Muscle of arm (tissue), 14 donors: ENCODE data around the gene EEPD1. TPM values are rescaled to one million over a fixed set of nuclear protein-coding genes. Genes with fewer than 3 reads are reported as not detected.
A peak's percentile ranks its signal among the peaks of the same experiment; 100 is the strongest.
"Not testable (repeated sequence)": the region's sequence is repeated elsewhere in the genome, so short reads cannot be mapped to it uniquely, and the experiment has no call there.

Experiments used
- DNase-seq: peaks from one replicate; pipeline ENCODE4 v3.0.0-alpha.2; 2013
- long read RNA-seq, 11 donors: transcript quantifications; one replicate each; lab custom pipeline, GENCODE V29; 2026
- polyA plus RNA-seq, 12 donors: library from polyadenylated mRNA; unstranded; fragments of 120-200 nt; gene quantifications; one replicate each; pipeline ENCODE4 v1.2.1, GENCODE V29; 2013; ENCODE audit not compliant: insufficient read length in 12 of 12

Gene EEPD1
- 10 to 100 TPM in 7 of 12 donors, 1 to 10 TPM in 4, not detected in 1; 5.2 to 21.0 (median 12.1) TPM for polyA plus RNA-seq
- long read RNA-seq, donor 1, full-length matches to known transcripts = 2 of 2 reads
- long read RNA-seq, donor 1, partial matches to known transcripts = 0 of 2 reads
- long read RNA-seq, donor 1, other reads (novel, unspliced or antisense) = 0 of 2 reads
- long read RNA-seq, donor 2, full-length matches to known transcripts = 3 of 3 reads
- long read RNA-seq, donor 2, partial matches to known transcripts = 0 of 3 reads
- long read RNA-seq, donor 2, other reads (novel, unspliced or antisense) = 0 of 3 reads
- long read RNA-seq, donor 3, full-length matches to known transcripts = 3 of 3 reads
- long read RNA-seq, donor 3, partial matches to known transcripts = 0 of 3 reads
- long read RNA-seq, donor 3, other reads (novel, unspliced or antisense) = 0 of 3 reads
- long read RNA-seq, donor 4, full-length matches to known transcripts = 3 of 3 reads
- long read RNA-seq, donor 4, partial matches to known transcripts = 0 of 3 reads
- long read RNA-seq, donor 4, other reads (novel, unspliced or antisense) = 0 of 3 reads
- long read RNA-seq, donor 5, full-length matches to known transcripts = 3 of 3 reads
- long read RNA-seq, donor 5, partial matches to known transcripts = 0 of 3 reads
- long read RNA-seq, donor 5, other reads (novel, unspliced or antisense) = 0 of 3 reads
- long read RNA-seq, donor 6, partial matches to known transcripts = 0 of 2 reads
- long read RNA-seq, donor 6, other reads (novel, unspliced or antisense) = 0 of 2 reads
- long read RNA-seq, donor 7, full-length matches to known transcripts = 2 of 2 reads
- long read RNA-seq, donor 7, partial matches to known transcripts = 0 of 2 reads
- long read RNA-seq, donor 7, other reads (novel, unspliced or antisense) = 0 of 2 reads
- long read RNA-seq, donor 8, full-length matches to known transcripts = 2 of 7 reads
- long read RNA-seq, donor 8, partial matches to known transcripts = 5 of 7 reads
- long read RNA-seq, donor 8, other reads (novel, unspliced or antisense) = 0 of 7 reads
- long read RNA-seq, donor 9, full-length matches to known transcripts = 4 of 4 reads
- long read RNA-seq, donor 9, partial matches to known transcripts = 0 of 4 reads
- long read RNA-seq, donor 9, other reads (novel, unspliced or antisense) = 0 of 4 reads
- long read RNA-seq, donor 10, full-length matches to known transcripts = 5 of 5 reads
- long read RNA-seq, donor 10, partial matches to known transcripts = 0 of 5 reads
- long read RNA-seq, donor 10, other reads (novel, unspliced or antisense) = 0 of 5 reads
- long read RNA-seq, donor 11 = 0 reads

DNA sequence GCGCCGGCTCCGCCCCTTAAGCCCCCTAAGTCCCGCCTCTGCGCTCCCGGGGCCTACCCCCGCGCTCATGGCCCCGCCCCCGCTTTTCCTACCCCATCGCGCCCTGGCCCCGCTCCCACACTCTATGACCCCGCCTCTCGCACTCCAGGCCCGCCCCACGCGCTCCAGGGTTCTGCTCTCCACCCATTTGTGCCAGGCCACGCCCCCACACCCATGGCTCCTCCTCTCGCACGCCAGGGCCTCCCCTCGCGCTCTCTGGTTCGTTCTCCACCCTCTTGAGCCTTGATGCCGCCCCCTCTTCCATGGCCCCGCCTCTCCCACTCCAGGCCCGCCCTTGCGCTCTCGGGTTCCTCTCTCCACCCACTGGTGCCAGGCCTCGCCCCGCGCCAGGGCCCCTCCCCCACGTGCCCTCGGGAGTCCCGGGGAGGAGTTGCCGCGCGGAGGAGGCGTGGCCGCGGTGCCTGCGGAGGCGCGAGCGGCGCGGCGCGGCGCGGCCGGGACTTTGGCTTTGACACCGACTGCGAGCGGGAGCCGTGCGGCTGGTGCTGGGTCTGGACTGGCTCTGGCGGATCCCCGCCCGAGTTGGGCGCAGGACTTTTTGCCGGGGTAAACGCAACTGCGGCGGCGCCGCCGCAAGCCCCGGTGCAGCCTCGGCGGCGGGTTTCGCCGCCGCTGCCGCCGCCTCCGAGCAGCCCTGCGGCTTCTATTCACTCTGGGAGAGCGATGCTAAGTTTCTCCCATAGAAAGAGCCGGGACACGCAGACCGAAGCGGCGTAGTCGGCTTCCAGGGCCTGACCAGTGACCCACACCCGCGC, at the start of gene EEPD1:
Gene EEPD1, plus strand, starts transcription at position 499 of the 815 bp plus-strand sequence. CDS start 1,071 bp downstream, outside the sequence.
- peak; percentile 99 for DNase-seq

DNA sequence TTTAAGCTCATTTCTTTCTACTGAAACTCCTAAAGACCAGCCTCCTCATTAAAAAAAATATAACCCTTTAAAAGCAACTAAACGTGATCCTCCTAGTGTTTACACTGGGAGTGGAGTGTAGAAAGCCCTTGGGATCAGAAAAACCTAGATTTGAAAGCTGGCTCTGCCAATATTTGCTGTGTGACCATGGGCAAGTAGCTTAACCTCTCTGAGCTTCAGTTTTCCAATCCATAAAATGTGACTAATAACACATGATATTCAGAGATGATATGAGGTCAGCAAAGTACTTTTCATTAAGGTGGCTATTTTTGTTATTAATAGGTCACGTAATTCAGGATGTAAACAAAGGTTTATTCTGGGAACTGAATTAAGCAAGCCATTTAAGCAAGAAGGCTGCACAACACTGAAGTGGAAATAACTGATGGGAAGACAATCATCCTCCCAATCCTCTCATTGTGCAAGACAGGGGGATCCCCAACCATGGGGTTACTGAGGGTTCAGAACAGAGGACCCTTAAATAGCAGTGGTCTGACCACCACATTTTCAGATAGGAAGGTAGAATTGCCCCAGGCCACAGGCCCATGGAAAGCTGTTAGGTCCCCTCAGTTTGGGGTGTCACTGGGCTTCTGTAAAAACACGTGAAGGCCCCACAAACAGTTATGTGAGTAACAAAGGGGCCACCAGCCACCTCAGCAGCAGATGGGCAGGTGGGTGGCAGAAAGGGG, 49.1 kb upstream of the EEPD1 start:
- no peak for DNase-seq

DNA sequence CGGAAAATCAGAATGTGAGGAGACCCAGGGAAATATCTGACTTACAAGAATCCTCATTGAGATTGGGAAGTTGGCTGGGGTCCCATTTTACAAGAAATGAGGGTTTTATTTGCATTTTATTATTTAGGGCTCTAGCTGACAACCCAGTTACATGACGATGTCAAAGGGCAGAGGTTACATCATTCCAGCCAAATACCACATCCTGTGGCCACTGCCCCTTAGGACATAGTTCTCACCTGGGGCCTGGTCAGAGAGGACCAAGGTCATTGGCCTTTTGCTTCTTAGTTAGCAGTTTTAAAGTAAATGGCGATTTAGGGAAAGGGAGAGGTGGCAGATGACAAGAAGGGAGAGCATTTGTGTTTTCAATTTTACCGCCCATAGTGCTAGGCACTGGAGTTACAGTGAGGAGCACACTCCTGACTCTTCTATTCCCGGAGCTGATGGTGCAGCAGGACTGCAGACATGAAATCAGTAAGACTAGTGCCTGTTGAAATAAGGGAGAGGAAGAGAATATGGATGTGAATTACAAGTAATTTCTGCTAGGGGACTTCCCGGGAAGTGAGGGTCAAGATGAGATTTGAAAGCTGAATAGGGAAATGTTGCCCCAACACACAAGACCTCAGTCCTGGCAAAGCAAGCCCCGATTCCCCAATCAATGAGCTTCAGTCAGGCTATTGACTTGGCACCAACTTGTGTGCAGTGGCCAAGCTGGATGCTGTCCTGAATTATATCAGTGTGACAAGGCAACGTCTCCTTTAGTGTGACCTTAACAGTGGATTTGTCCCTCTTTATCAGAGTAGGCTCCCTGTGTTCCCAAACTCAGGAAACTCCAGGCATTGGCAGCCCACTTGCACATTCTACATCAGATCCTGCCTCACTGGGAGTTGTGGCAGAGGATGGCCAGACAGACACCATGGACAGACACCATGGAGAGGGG, 45.8 kb upstream of the EEPD1 start:
- not testable (repeated sequence) for DNase-seq

GRCh38 chr7:36107926-36108631, 45.0 kb upstream of the EEPD1 start:
- no peak for DNase-seq

DNA sequence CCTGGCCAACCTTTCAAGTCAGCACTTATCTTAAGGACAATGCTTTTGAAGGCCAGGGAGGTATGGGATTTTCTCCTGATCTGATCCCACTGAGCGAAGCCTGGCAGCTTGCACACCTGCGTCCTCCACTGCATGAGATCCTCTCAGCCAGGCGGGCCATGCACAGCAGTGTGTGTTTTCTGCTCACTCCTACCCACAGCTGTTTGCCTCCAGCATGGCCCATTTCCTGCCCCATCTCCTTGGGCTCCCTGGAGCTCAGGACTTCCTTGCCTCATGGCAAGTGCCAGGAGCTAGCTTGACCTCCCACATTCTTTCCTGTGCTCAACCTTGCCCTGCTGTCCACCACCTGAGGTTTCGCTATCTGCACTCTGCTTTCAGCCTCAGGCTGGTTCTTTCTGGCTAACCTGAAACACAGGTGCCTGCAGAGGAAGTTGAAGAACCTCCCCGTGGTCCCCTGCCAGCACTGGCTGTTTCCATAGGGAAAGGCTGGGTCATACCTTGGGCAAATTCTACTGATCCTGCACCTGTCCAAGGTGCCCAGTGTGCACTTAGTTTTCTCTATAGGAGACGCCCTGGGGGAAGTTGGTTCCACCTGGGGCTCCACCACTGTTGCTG, 43.9 kb upstream of the EEPD1 start:
- no peak for DNase-seq

- no peak for DNase-seq
These were observed 42.5 kb upstream of the EEPD1 start for GRCh38 chr7:36110584-36110983.

GRCh38 chr7:36112969-36113368, 40.1 kb upstream of the EEPD1 start:
- DNase-seq = no peak

DNA sequence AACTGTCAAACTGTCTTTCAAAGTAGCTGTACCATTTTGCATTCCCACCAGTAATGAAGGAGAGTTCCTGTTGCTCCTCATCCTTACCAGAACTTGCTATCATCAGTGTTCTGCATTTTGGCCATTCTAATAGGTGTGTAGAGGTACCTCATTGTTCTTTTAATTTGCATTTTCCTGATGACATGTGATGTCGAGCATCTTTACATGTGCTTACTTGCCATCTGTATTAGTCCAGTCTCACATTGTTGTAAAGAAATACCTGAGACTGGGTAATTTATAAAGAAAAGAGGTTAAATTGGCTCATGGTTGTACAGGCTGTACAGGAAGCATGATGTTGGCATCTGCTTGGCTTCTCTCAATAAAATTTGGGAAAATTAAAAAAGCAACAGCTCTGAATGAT, 38.7 kb upstream of the EEPD1 start:
- no peak for DNase-seq

GRCh38 chr7:36115448-36116321, 37.4 kb upstream of the EEPD1 start:
- DNase-seq = peak; percentile 35

GRCh38 chr7:36116347-36117202, 36.5 kb upstream of the EEPD1 start:
- no peak for DNase-seq

GRCh38 chr7:36117203-36117840, 35.7 kb upstream of the EEPD1 start:
- no peak for DNase-seq

- no peak for DNase-seq
These were observed 34.7 kb upstream of the EEPD1 start for GRCh38 chr7:36118344-36118743.

DNA sequence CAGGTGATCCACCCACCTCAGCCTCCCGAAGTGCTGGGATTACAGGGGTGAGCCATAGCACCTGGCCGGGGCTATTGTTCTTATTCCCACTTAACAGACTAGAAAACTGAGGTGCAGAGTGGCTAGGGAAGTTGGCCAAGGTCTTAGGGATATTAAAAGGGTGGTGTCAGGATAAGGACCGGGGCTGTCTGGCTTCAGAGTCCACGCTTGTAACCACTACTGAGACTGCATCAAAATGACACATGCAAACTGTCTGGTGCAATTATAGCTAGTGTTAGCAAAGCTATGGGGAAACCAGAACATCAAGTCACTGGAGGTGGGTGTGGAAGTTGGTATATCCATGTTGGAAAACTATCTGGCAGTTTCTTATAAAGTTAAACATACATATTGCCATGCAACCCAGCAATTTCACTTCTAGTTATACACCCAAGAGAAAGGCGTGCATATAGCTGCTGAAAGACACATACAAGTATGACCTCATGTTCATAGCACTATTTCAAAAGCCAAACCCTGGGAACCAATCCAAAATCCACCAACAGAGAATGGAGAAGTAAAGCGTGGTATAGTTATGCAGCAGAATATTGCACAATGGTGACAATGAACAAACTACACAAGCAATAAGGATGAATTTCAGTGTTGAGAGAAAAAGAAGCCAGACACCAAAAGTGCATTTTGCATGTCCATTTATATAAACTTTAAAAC, 33.9 kb upstream of the EEPD1 start:
- DNase-seq = peak; percentile 56

DNA sequence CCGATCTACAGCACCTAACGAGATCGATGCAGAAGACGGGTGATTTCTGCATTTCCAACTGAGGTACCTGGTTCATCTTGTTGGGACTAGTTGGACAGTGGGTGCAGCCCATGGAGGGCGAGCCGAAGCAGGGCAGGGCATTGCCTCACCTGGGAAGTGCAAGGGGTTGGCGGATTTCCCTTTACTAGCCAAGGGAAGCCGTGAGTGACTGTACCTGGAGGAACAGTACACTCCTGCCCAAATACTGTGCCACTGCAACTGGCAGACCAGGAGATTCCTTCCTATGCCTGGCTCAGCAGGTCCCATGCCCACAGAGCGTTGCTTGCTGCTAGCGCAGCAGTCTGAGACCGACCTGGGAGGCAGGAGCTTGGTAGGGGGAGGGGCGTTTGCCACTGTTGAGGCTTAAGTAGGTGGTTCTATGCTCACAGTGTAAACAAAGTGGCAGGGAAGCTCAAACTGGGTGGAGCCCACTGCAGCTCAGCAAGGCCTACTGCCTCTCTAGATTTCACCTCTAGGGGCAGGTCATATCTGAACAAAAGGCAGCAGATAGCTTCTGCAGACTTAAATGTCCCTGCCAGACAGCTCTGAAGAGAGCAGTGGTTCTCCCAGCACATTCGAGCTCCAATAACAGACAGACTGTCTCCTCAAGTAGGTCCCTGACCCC, 32.9 kb upstream of the EEPD1 start:
- not testable (repeated sequence) for DNase-seq
